Neural progenitor cell (in vitro differentiated cells): Measurements from ENCODE around the gene DENND2A. TPM values are rescaled to one million over a fixed set of nuclear protein-coding genes. Genes with fewer than 3 reads are reported as not detected.

Source experiments
- DNase-seq: peaks from one replicate; pipeline ENCODE4 v3.0.0-alpha.2; 2016; ENCODE audit warnings: low spot score
- H2AFZ ChIP-seq: fragments of 200-600 bp; sonication (generic); replicated peaks from 2 replicates; pipeline ENCODE4 v1.6.1; 2016; ENCODE audit warnings: antibody characterized with exemption
- H3F3A ChIP-seq: fragments of 200-600 bp; sonication (generic); 2 replicates; pipeline ENCODE4 v1.6.1; 2016; ENCODE audit warnings: antibody characterized with exemption, low read depth
- H3K27ac ChIP-seq: fragments of 200-600 bp; sonication (generic); 2 replicates; pipeline ENCODE4 v1.5.1; 2016; ENCODE audit warnings: mild to moderate bottlenecking
- H3K27me3 ChIP-seq: fragments of 200-600 bp; sonication (generic); 2 replicates; pipeline ENCODE4 v1.6.1; 2016; ENCODE audit warnings: mild to moderate bottlenecking, moderate library complexity
- H3K36me3 ChIP-seq: fragments of 200-600 bp; sonication (generic); 2 replicates; pipeline ENCODE4 v1.5.1; 2016
- H3K4me1 ChIP-seq: fragments of 200-600 bp; sonication (generic); 2 replicates; pipeline ENCODE4 v1.6.1; 2016; ENCODE audit warnings: mixed run types
- H3K4me2 ChIP-seq: fragments of 200-600 bp; sonication (generic); 2 replicates; pipeline ENCODE4 v1.6.1; 2016
- H3K4me3 ChIP-seq: fragments of 200-600 bp; sonication (generic); 2 replicates; pipeline ENCODE4 v1.5.1; 2016
- H3K79me2 ChIP-seq: fragments of 200-600 bp; sonication (generic); 2 replicates; pipeline ENCODE4 v1.6.1; 2016; ENCODE audit warnings: low read depth
- H3K9ac ChIP-seq: fragments of 200-600 bp; sonication (generic); 2 replicates; pipeline ENCODE4 v1.6.1; 2016
- H3K9me3 ChIP-seq: fragments of 200-600 bp; sonication (generic); 2 replicates; pipeline ENCODE4 v1.5.1; 2016; ENCODE audit warnings: low read depth
- H4K20me1 ChIP-seq: fragments of 200-600 bp; sonication (generic); 2 replicates; pipeline ENCODE4 v1.6.1; 2016; ENCODE audit warnings: low read depth
- H3K27ac Mint-ChIP-seq: 3 replicates; pipeline ENCODE4 v1.8.0; 2021; ENCODE audit warnings: mixed read lengths
- H3K27me3 Mint-ChIP-seq: 2 replicates; pipeline ENCODE4 v1.8.0; 2022; ENCODE audit warnings: low read depth, mild to moderate bottlenecking, inconsistent platforms, moderate library complexity, mixed read lengths; ENCODE audit not compliant: insufficient read depth
- H3K36me3 Mint-ChIP-seq: 3 replicates; pipeline ENCODE4 v1.8.0; 2021; ENCODE audit warnings: mixed read lengths
- H3K4me1 Mint-ChIP-seq: 3 replicates; pipeline ENCODE4 v1.8.0; 2021; ENCODE audit warnings: mixed read lengths
- H3K4me3 Mint-ChIP-seq: 3 replicates; pipeline ENCODE4 v1.8.0; 2021; ENCODE audit warnings: mild to moderate bottlenecking, moderate library complexity, mixed read lengths
- H3K9me3 Mint-ChIP-seq: 3 replicates; pipeline ENCODE4 v1.8.0; 2020; ENCODE audit warnings: mixed read lengths
- CTCF ChIP-seq: fragments of 200-600 bp; sonication (generic); IDR thresholded peaks from 2 replicates; pipeline ENCODE4 v1.5.1; 2017; ENCODE audit warnings: antibody characterized with exemption, mild to moderate bottlenecking
- EZH2 ChIP-seq: fragments of 200-600 bp; sonication (generic); IDR thresholded peaks from 2 replicates; pipeline ENCODE4 v1.6.1; 2017; ENCODE audit warnings: antibody characterized with exemption, mild to moderate bottlenecking, moderate library complexity
- EZH2phosphoT487 ChIP-seq: fragments of 200-600 bp; sonication (generic); IDR thresholded peaks from 2 replicates; pipeline ENCODE4 v1.6.1; 2017; ENCODE audit warnings: antibody characterized with exemption
- total RNA-seq: library from RNA; depleted of rRNA; stranded (reverse); fragments of >200 nt; gene quantifications from 2 replicates; pipeline ENCODE4 v1.2.3, GENCODE V29; 2015; ENCODE audit warnings: low replicate concordance

Gene DENND2A
- total RNA-seq, 1 donor from 2014 or later: 27.0 TPM

- Histone ChIP-seq H3K27ac (no peak overlapping the region), H3K79me2 (no peaks in the 10 kb centered on the region), H3F3A (no peaks in the 10 kb centered on the region), H3K4me3 (no peak overlapping the region), H3K9ac (no peak overlapping the region), H3K9me3 (no peaks in the 10 kb centered on the region), H3K4me2 (no peak overlapping the region), H2AFZ (no peak overlapping the region), H3K36me3 (no peaks in the 10 kb centered on the region), H4K20me1 (peaks cover 3% of the 10 kb centered on the region), H3K27me3 (no peaks in the 10 kb centered on the region), H3K4me1 (no peaks in the 10 kb centered on the region)
- Mint-ChIP-seq H3K4me1 (no peaks in the 10 kb centered on the region), H3K27me3 (no peaks in the 10 kb centered on the region), H3K4me3 (no peak overlapping the region), H3K36me3 (peaks cover 8% of the 10 kb centered on the region), H3K9me3 (no peaks in the 10 kb centered on the region), H3K27ac (no peak overlapping the region)
- no peak for TF ChIP-seq CTCF
- TF ChIP-seq EZH2: no peak
- no peak for TF ChIP-seq EZH2phosphoT487
- no peak for DNase-seq
Observed at GRCh38 chr7:140619176-140619575, 21.4 kb downstream of the DENND2A start.

- Mint-ChIP-seq H3K27ac (no peak overlapping the region), H3K27me3 (no peaks in the 10 kb centered on the region), H3K36me3 (peaks cover 4% of the 10 kb centered on the region), H3K9me3 (no peaks in the 10 kb centered on the region), H3K4me1 (no peaks in the 10 kb centered on the region), H3K4me3 (no peak overlapping the region)
- peaks cover 3% of the 10 kb centered on the region for H4K20me1 ChIP-seq
- H3K9me3 ChIP-seq: no peaks in the 10 kb centered on the region
- H2AFZ ChIP-seq: no peak overlapping the region
- no peaks in the 10 kb centered on the region for H3K4me1 ChIP-seq
- H3K27me3 ChIP-seq: no peaks in the 10 kb centered on the region
- no peak for TF ChIP-seq EZH2
- TF ChIP-seq CTCF: no peak
- TF ChIP-seq EZH2phosphoT487: no peak
- DNase-seq: no peak
- no peak overlapping the region for H3K4me3 ChIP-seq
- H3K27ac ChIP-seq: no peak overlapping the region
- H3K79me2 ChIP-seq: no peaks in the 10 kb centered on the region
- no peaks in the 10 kb centered on the region for H3K36me3 ChIP-seq
- H3F3A ChIP-seq: no peaks in the 10 kb centered on the region
- no peak overlapping the region for H3K9ac ChIP-seq
- H3K4me2 ChIP-seq: no peak overlapping the region
Observed at GRCh38 chr7:140618306-140618705, 22.3 kb downstream of the DENND2A start.

- DNase-seq: no peak
- Histone ChIP-seq H3F3A (no peaks in the 10 kb centered on the region), H3K79me2 (no peaks in the 10 kb centered on the region), H3K9me3 (no peaks in the 10 kb centered on the region), H3K27me3 (no peaks in the 10 kb centered on the region), H3K4me1 (no peaks in the 10 kb centered on the region), H3K27ac (no peak overlapping the region), H3K4me2 (no peak overlapping the region), H2AFZ (no peak overlapping the region), H3K36me3 (no peaks in the 10 kb centered on the region), H3K4me3 (no peak overlapping the region), H3K9ac (no peak overlapping the region), H4K20me1 (peaks cover 3% of the 10 kb centered on the region)
- TF ChIP-seq CTCF (no peak), EZH2phosphoT487 (no peak), EZH2 (no peak)
- Mint-ChIP-seq H3K27ac (no peak overlapping the region), H3K4me1 (no peaks in the 10 kb centered on the region), H3K4me3 (no peak overlapping the region), H3K9me3 (no peaks in the 10 kb centered on the region), H3K36me3 (peaks cover 4% of the 10 kb centered on the region), H3K27me3 (no peaks in the 10 kb centered on the region)
Observed at GRCh38 chr7:140617081-140617480, 23.5 kb downstream of the DENND2A start.

DNA sequence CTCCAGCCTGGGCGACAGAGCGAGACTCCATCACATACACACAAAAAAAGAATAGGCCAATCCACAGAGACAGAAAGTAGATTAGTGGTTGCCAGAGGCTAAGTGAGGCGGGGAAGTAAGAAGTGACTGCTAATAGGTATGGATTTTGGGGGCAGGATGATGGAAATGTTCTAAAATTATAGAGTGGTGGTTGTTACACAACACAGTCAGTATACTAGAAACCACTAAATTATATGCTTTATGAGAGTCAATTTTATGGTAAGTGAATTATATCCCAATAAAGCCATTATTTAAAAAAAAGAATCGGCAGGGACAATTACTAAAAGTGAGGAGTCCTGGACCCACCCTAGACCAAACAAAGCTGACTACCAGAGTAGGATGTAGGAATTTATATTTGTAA is 24.3 kb downstream of the DENND2A start:
- H3K27me3 ChIP-seq: no peaks in the 10 kb centered on the region
- Mint-ChIP-seq H3K4me3 (no peak overlapping the region), H3K9me3 (no peaks in the 10 kb centered on the region), H3K27ac (no peak overlapping the region), H3K36me3 (no peaks in the 10 kb centered on the region), H3K27me3 (no peaks in the 10 kb centered on the region), H3K4me1 (no peaks in the 10 kb centered on the region)
- no peaks in the 10 kb centered on the region for H3F3A ChIP-seq
- H4K20me1 ChIP-seq: peaks cover 3% of the 10 kb centered on the region
- H3K9ac ChIP-seq: no peak overlapping the region
- no peaks in the 10 kb centered on the region for H3K4me1 ChIP-seq
- TF ChIP-seq EZH2 (no peak), EZH2phosphoT487 (no peak), CTCF (no peak)
- H3K36me3 ChIP-seq: no peaks in the 10 kb centered on the region
- H3K79me2 ChIP-seq: no peaks in the 10 kb centered on the region
- H3K27ac ChIP-seq: no peak overlapping the region
- no peak for DNase-seq
- H2AFZ ChIP-seq: no peak overlapping the region
- H3K9me3 ChIP-seq: no peaks in the 10 kb centered on the region
- H3K4me3 ChIP-seq: no peak overlapping the region
- no peak overlapping the region for H3K4me2 ChIP-seq
